Neutrophil (primary cell): ENCODE measurements around the gene TOR1A.

ENCODE experiments used
- H3K27ac ChIP-seq: fragments of 200-600 bp; sonication (generic); 2 replicates; pipeline ENCODE4 v1.5.1; 2016; ENCODE audit warnings: mild to moderate bottlenecking, moderate library complexity
- H3K27me3 ChIP-seq: fragments of 200-600 bp; sonication (generic); 2 replicates; pipeline ENCODE4 v1.6.0; 2016; ENCODE audit warnings: mild to moderate bottlenecking
- H3K36me3 ChIP-seq: fragments of 200-600 bp; sonication (generic); 2 replicates; pipeline ENCODE4 v1.5.1; 2017
- H3K4me1 ChIP-seq, 2 experiments: fragments of 200-600 bp in 1 of 2; sonication (generic) in 1 of 2; 1 replicate in 1 of 2; 2 replicates in 1 of 2; pipeline versions ENCODE4 v1.5.1 to v1.6.1; 2013 to 2016; ENCODE audit warnings: low read depth in 1 of 2, low read length in 1 of 2, mild to moderate bottlenecking in 1 of 2, moderate library complexity in 1 of 2; ENCODE audit not compliant: control insufficient read depth in 1 of 2, insufficient read depth in 1 of 2
- H3K4me3 ChIP-seq, 2 experiments: fragments of 200-600 bp in 1 of 2; sonication (generic) in 1 of 2; 1 replicate in 1 of 2; 2 replicates in 1 of 2; pipeline ENCODE4 v1.5.1; 2013 to 2016; ENCODE audit warnings: low read depth in 1 of 2, low read length in 1 of 2, mild to moderate bottlenecking in 1 of 2, moderate library complexity in 1 of 2
- H3K9me3 ChIP-seq: fragments of 200-600 bp; sonication (generic); 2 replicates; pipeline ENCODE4 v1.5.1; 2016
- TF ChIP-seq, protein P1 (sequence below): fragments of 200-600 bp; sonication (generic); IDR thresholded peaks from 2 replicates; pipeline ENCODE4 v1.5.1; 2016; ENCODE audit warnings: antibody characterized with exemption

TOR1A gene

DNA sequence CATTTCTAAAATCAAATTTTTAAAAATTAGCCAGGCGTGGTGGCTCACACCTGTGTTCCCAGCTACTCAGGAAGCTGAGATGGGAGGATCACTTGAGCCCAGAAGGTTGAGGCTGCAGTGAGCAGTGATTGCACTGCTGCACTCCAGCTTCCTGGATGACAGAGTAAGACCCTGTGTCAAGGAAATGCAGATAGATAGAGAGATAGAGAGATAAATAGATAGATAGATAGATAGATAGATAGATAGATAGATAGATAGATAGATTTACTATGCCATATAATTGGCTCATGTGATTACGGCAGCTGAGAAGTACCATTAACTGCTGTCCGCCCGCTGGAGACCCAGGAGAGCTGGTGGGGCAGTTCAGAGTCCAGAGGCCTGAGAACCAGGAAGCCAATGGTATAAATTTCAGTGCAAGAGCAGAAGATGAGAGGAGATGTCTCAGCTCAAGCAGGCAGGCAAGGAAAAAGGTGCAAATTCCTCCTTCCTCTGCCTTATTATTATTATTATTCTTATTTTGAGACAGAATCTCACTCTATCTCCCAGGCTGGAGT is 58.1 kb downstream of the TOR1A start:
- Histone ChIP-seq H3K9me3 (no peaks in the 10 kb centered on the region), H3K27ac (no peak overlapping the region), H3K27me3 (no peaks in the 10 kb centered on the region), H3K4me1 (peaks cover 24 to 27% of the 10 kb centered on the region in 2 experiments), H3K4me3 (no peak overlapping the region), H3K36me3 (peaks cover 17% of the 10 kb centered on the region)
- TF ChIP-seq, protein P1, sequence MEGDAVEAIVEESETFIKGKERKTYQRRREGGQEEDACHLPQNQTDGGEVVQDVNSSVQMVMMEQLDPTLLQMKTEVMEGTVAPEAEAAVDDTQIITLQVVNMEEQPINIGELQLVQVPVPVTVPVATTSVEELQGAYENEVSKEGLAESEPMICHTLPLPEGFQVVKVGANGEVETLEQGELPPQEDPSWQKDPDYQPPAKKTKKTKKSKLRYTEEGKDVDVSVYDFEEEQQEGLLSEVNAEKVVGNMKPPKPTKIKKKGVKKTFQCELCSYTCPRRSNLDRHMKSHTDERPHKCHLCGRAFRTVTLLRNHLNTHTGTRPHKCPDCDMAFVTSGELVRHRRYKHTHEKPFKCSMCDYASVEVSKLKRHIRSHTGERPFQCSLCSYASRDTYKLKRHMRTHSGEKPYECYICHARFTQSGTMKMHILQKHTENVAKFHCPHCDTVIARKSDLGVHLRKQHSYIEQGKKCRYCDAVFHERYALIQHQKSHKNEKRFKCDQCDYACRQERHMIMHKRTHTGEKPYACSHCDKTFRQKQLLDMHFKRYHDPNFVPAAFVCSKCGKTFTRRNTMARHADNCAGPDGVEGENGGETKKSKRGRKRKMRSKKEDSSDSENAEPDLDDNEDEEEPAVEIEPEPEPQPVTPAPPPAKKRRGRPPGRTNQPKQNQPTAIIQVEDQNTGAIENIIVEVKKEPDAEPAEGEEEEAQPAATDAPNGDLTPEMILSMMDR = no peak

DNA sequence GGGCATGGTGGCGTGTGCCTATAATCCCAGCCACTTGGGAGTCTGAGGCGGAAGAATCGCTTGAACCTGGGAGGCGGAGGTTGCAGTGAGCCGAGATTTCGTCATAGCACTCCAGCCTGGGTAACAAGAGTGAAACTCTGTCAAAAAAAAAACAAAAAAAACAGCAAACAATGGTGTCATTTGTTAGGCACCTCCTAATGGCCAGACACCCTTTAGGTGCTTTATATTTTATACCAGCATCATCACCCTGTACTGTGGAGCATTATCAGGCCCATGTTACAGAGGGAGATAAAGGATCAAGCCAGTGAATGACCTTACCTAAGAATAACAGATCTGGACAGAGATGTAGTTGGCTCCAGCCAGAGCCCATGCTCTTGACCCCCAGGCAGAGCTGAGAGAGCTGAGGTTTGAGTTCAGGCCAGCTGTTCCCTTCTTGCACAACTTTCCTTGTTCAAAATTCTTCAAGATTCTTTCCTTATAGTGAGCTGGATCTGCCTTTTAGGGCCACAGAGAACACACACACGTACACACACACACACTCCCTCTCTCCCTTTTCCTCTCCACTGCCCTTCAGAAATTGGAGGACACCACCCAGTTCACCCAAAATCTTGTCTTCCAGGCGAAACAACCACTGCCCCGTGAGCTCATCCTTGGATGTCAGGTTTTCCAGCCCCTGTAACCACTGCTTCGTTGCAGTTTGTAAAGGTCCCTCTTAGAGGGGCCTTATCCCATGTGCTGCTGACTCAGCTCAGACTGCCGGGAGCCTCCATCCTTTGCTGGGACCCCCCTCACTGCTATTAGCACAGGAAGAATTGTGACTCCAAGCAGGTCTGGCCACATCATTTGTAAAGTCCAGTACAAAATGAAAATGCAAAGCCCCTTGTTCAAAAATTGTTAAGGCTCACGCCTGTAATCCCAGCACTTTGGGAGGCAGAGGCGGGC is 60.7 kb downstream of the TOR1A start:
- peak overlapping the region; percentile 87 for H3K27ac ChIP-seq
- H3K4me3 ChIP-seq = no peak overlapping the region
- H3K4me1 ChIP-seq = peaks cover 24 to 27% of the 10 kb centered on the region in 2 experiments
- H3K9me3 ChIP-seq = no peaks in the 10 kb centered on the region
- TF ChIP-seq, protein P1 = no peak
- H3K27me3 ChIP-seq = no peaks in the 10 kb centered on the region
- peaks cover 3% of the 10 kb centered on the region for H3K36me3 ChIP-seq
